WTC11 (cell line): ENCODE data around the gene CREG2. TPM values are rescaled to one million over a fixed set of nuclear protein-coding genes. Genes with fewer than 3 reads are reported as not detected.

Experiments
- ATAC-seq: fragments of 200-7000 bp; cut with Tn5 transposase; 2 replicates; pipeline ENCODE4 v1.10.0; 2021; ENCODE audit warnings: mild to moderate bottlenecking, moderate library complexity
- CTCF ChIA-PET: fragments of 300-600 bp; sonication (Branson Sonifier 250); formaldehyde crosslinking; loops from one replicate; lab custom pipeline; 2021; ENCODE audit warnings: antibody characterized with exemption; lab: Charles Lee
- POLR2A ChIA-PET: fragments of 350-600 bp; sonication (Branson Sonifier 250); formaldehyde crosslinking; loops from one replicate; lab custom pipeline; 2021; ENCODE audit warnings: antibody characterized with exemption; lab: Charles Lee
- DNase-seq: peaks from one replicate; pipeline ENCODE4 v3.0.0; 2021; ENCODE audit warnings: low spot score
- H3K27ac Mint-ChIP-seq: 2 replicates; pipeline ENCODE4 v1.8.0; 2021; ENCODE audit warnings: mixed read lengths
- H3K27me3 Mint-ChIP-seq: 2 replicates; pipeline ENCODE4 v1.8.0; 2021; ENCODE audit warnings: low read depth, mild to moderate bottlenecking, moderate library complexity, mixed read lengths
- H3K36me3 Mint-ChIP-seq: 2 replicates; pipeline ENCODE4 v1.8.0; 2021; ENCODE audit warnings: mixed read lengths
- H3K4me1 Mint-ChIP-seq: 2 replicates; pipeline ENCODE4 v1.8.0; 2022; ENCODE audit warnings: mixed read lengths
- H3K4me3 Mint-ChIP-seq: 2 replicates; pipeline ENCODE4 v1.8.0; 2021; ENCODE audit warnings: mild to moderate bottlenecking, moderate library complexity, mixed read lengths
- H3K9me3 Mint-ChIP-seq: 2 replicates; pipeline ENCODE4 v1.8.0; 2021; ENCODE audit warnings: mixed read lengths
- AFF4 ChIP-seq: sonication (generic); formaldehyde crosslinking; IDR thresholded peaks from 2 replicates; pipeline ENCODE4 v1.8.1; 2023; ENCODE audit warnings: mild to moderate bottlenecking, missing genetic modification reagents, borderline replicate concordance
- AR ChIP-seq: fragments of 250-450 bp; sonication (Bioruptor Pico); IDR thresholded peaks from 2 replicates; pipeline ENCODE4 v1.9.0; 2021; ENCODE audit warnings: mild to moderate bottlenecking
- ATF1 ChIP-seq: sonication (generic); formaldehyde crosslinking; IDR thresholded peaks from 2 replicates; pipeline ENCODE4 v1.8.1; 2023; ENCODE audit warnings: mild to moderate bottlenecking, moderate library complexity, missing genetic modification reagents
- CREB1 ChIP-seq: sonication (generic); formaldehyde crosslinking; IDR thresholded peaks from 2 replicates; pipeline ENCODE4 v1.8.0; 2023; ENCODE audit warnings: mild to moderate bottlenecking, missing genetic modification reagents
- E2F4 ChIP-seq: sonication (generic); formaldehyde crosslinking; IDR thresholded peaks from 2 replicates; pipeline ENCODE4 v1.8.1; 2022; ENCODE audit warnings: low read depth, mild to moderate bottlenecking, moderate library complexity, missing genetic modification reagents, borderline replicate concordance
- FOXK1 ChIP-seq: sonication (generic); formaldehyde crosslinking; IDR thresholded peaks from 2 replicates; pipeline ENCODE4 v1.8.0; 2022; ENCODE audit warnings: mild to moderate bottlenecking, moderate library complexity, missing genetic modification reagents
- FOXP1 ChIP-seq: sonication (generic); formaldehyde crosslinking; IDR thresholded peaks from 2 replicates; pipeline ENCODE4 v1.8.0; 2022; ENCODE audit warnings: missing genetic modification reagents, mild to moderate bottlenecking, moderate library complexity, borderline replicate concordance
- HMGXB4 ChIP-seq: sonication (generic); formaldehyde crosslinking; IDR thresholded peaks from 2 replicates; pipeline ENCODE4 v1.8.1; 2023; ENCODE audit warnings: mild to moderate bottlenecking, moderate library complexity, missing genetic modification reagents
- JUN ChIP-seq: sonication (generic); formaldehyde crosslinking; IDR thresholded peaks from 2 replicates; pipeline ENCODE4 v1.8.0; 2023; ENCODE audit warnings: mild to moderate bottlenecking, missing genetic modification reagents
- NFE2L1 ChIP-seq: sonication (generic); formaldehyde crosslinking; IDR thresholded peaks from 2 replicates; pipeline ENCODE4 v1.8.1; 2023; ENCODE audit warnings: missing genetic modification reagents
- NR3C1 ChIP-seq: sonication (generic); formaldehyde crosslinking; conservative IDR thresholded peaks from 2 replicates; pipeline ENCODE4 v1.8.1; 2023; ENCODE audit warnings: low read depth, mild to moderate bottlenecking, missing genetic modification reagents
- OVOL2 ChIP-seq: fragments of 250-450 bp; sonication (Bioruptor Pico); IDR thresholded peaks from 2 replicates; pipeline ENCODE4 v1.9.0; 2021; ENCODE audit warnings: mild to moderate bottlenecking, borderline replicate concordance
- PREB ChIP-seq: sonication (generic); formaldehyde crosslinking; IDR thresholded peaks from 2 replicates; pipeline ENCODE4 v1.8.1; 2022; ENCODE audit warnings: mild to moderate bottlenecking, missing genetic modification reagents, moderate library complexity, borderline replicate concordance
- PRRX2 ChIP-seq: fragments of 250-450 bp; sonication (Bioruptor Pico); IDR thresholded peaks from 2 replicates; pipeline ENCODE4 v1.8.0; 2021; ENCODE audit warnings: mild to moderate bottlenecking
- TCF7 ChIP-seq: sonication (generic); formaldehyde crosslinking; IDR thresholded peaks from 2 replicates; pipeline ENCODE4 v1.8.0; 2022; ENCODE audit warnings: mild to moderate bottlenecking, low read depth, missing genetic modification reagents, moderate library complexity
- USF1 ChIP-seq: sonication (generic); formaldehyde crosslinking; IDR thresholded peaks from 2 replicates; pipeline ENCODE4 v1.8.0; 2022; ENCODE audit warnings: mild to moderate bottlenecking, missing genetic modification reagents
- ZBTB43 ChIP-seq: sonication (generic); formaldehyde crosslinking; IDR thresholded peaks from 2 replicates; pipeline ENCODE4 v1.8.1; 2023; ENCODE audit warnings: mild to moderate bottlenecking, missing genetic modification reagents
- ZMAT4 ChIP-seq: fragments of 250-450 bp; sonication (Bioruptor Pico); IDR thresholded peaks from 2 replicates; pipeline ENCODE4 v1.9.0; 2021; ENCODE audit warnings: mild to moderate bottlenecking
- ZNF121 ChIP-seq: sonication (generic); formaldehyde crosslinking; IDR thresholded peaks from 2 replicates; pipeline ENCODE4 v1.8.0; 2023; ENCODE audit warnings: missing genetic modification reagents
- ZSCAN18 ChIP-seq: fragments of 250-450 bp; sonication (Bioruptor Pico); IDR thresholded peaks from 2 replicates; pipeline ENCODE4 v2.1.2; 2022; ENCODE audit warnings: mild to moderate bottlenecking, moderate library complexity
- total RNA-seq: library from RNA; stranded (reverse); gene quantifications from 3 replicates; pipeline ENCODE4 v1.2.3, GENCODE V29; 2021

CREG2 gene
- total RNA-seq, 1 experiment from 2014 or later = 1.6 TPM

GRCh38 chr2:101369100-101369499 lies 18.2 kb downstream of the CREG2 start (continued):
- TF ChIP-seq PREB (CRISPR knock-in tag) (no peak), CREB1 (CRISPR knock-in tag) (no peak), ZSCAN18 (CRISPR knock-in tag) (no peak), ZBTB43 (CRISPR knock-in tag) (no peak), AFF4 (CRISPR knock-in tag) (no peak), OVOL2 (no peak), ZMAT4 (no peak)

GRCh38 chr2:101368376-101368775 lies 18.9 kb downstream of the CREG2 start:
- H3K4me1 Mint-ChIP-seq = peaks cover 9% of the 10 kb centered on the region
- H3K36me3 Mint-ChIP-seq = no peaks in the 10 kb centered on the region
- DNase-seq = no peak
- peaks cover 12% of the 10 kb centered on the region for H3K9me3 Mint-ChIP-seq
- no peak overlapping the region for H3K27ac Mint-ChIP-seq
- TF ChIP-seq ZNF121 (CRISPR knock-in tag) (no peak), E2F4 (CRISPR knock-in tag) (no peak), ATF1 (CRISPR knock-in tag) (no peak), FOXP1 (no peak), PRRX2 (CRISPR knock-in tag) (no peak), AR (no peak), OVOL2 (no peak), HMGXB4 (CRISPR knock-in tag) (no peak), TCF7 (CRISPR knock-in tag) (no peak), NR3C1 (CRISPR knock-in tag) (no peak), USF1 (CRISPR knock-in tag) (no peak), NFE2L1 (CRISPR knock-in tag) (no peak), FOXK1 (CRISPR knock-in tag) (no peak), JUN (CRISPR knock-in tag) (no peak)
- no peak for ATAC-seq
- no peak overlapping the region for H3K4me3 Mint-ChIP-seq
- POLR2A ChIA-PET = no interaction called here
- peaks cover 3% of the 10 kb centered on the region; the same call in 1 of the 2 replicates for H3K27me3 Mint-ChIP-seq
- CTCF ChIA-PET = interaction anchor here (0.9 kb wide), 1 partner anchor 19 kb away, joined by 3 read pairs; the partner anchor contains the start of gene CREG2
